ENCODE results near the gene MAP4K2. TPM values are rescaled to one million over a fixed set of nuclear protein-coding genes. Genes with fewer than 3 reads are reported as not detected.
"Not testable (repeated sequence)": the region's sequence is repeated elsewhere in the genome, so short reads cannot be mapped to it uniquely, and the experiment has no call there.

MAP4K2 gene
- total RNA-seq, 1 donor from 2014 or later, result 6.8 TPM

- no peaks in the 10 kb centered on the region for H3K36me3 ChIP-seq (ENCODE audit: control insufficient read depth, insufficient read depth, low read length)
- no peak for DNase-seq (ENCODE audit: low read depth)
- FAIRE-seq, result no peak
- H3K4me3 ChIP-seq (ENCODE audit: low read depth, low read length), result no peak overlapping the region
- H3K27me3 ChIP-seq (ENCODE audit: control insufficient read depth, insufficient read depth, low read length), result no peaks in the 10 kb centered on the region
- TF ChIP-seq, protein P1, sequence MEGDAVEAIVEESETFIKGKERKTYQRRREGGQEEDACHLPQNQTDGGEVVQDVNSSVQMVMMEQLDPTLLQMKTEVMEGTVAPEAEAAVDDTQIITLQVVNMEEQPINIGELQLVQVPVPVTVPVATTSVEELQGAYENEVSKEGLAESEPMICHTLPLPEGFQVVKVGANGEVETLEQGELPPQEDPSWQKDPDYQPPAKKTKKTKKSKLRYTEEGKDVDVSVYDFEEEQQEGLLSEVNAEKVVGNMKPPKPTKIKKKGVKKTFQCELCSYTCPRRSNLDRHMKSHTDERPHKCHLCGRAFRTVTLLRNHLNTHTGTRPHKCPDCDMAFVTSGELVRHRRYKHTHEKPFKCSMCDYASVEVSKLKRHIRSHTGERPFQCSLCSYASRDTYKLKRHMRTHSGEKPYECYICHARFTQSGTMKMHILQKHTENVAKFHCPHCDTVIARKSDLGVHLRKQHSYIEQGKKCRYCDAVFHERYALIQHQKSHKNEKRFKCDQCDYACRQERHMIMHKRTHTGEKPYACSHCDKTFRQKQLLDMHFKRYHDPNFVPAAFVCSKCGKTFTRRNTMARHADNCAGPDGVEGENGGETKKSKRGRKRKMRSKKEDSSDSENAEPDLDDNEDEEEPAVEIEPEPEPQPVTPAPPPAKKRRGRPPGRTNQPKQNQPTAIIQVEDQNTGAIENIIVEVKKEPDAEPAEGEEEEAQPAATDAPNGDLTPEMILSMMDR (IDR thresholded peaks at IDR 0.05; ENCODE audit: insufficient read depth, low read length, severe bottlenecking), result no peak
These were observed 45.3 kb upstream of the MAP4K2 start for GRCh38 chr11:64848214-64848825.

GRCh38 chr11:64846998-64847666 lies 44.1 kb upstream of the MAP4K2 start:
- TF ChIP-seq, protein P1 (IDR thresholded peaks at IDR 0.05; ENCODE audit: insufficient read depth, low read length, severe bottlenecking), result peak; percentile 91
- no peaks in the 10 kb centered on the region for H3K36me3 ChIP-seq (ENCODE audit: control insufficient read depth, insufficient read depth, low read length)
- no peak for FAIRE-seq
- H3K4me3 ChIP-seq (ENCODE audit: low read depth, low read length), result no peak overlapping the region
- peak; percentile 71 for DNase-seq (ENCODE audit: low read depth)
- H3K27me3 ChIP-seq (ENCODE audit: control insufficient read depth, insufficient read depth, low read length), result no peaks in the 10 kb centered on the region

DNA sequence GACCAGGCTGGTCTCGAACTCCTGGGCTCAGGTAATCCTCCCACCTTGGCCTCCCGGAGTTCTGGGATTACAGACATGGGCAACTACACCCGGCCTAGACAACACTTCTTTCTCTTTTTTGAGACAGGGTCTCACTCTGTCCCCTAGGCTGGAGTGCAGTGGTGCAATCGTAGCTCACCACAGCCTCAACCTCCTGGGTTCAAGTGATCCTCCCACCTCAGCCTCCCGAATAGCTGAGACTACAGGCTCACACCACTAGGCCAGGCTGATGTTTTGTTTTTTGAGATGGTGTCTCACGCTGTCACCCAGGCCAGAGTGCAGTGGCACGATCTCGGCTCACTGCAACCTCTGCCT lies 42.7 kb upstream of the MAP4K2 start:
- not testable (repeated sequence) for DNase-seq (ENCODE audit: low read depth); FAIRE-seq; H3K36me3 ChIP-seq (ENCODE audit: control insufficient read depth, insufficient read depth, low read length); H3K4me3 ChIP-seq (ENCODE audit: low read depth, low read length); H3K27me3 ChIP-seq (ENCODE audit: control insufficient read depth, insufficient read depth, low read length)

- Histone ChIP-seq H3K36me3 (ENCODE audit: control insufficient read depth, insufficient read depth, low read length) (peaks cover 3% of the 10 kb centered on the region), H3K27me3 (ENCODE audit: control insufficient read depth, insufficient read depth, low read length) (no peaks in the 10 kb centered on the region), H3K4me3 (ENCODE audit: low read depth, low read length) (peak overlapping the region; percentile 84)
- TF ChIP-seq, protein P1 (IDR thresholded peaks at IDR 0.05; ENCODE audit: insufficient read depth, low read length, severe bottlenecking), result no peak
- no peak for FAIRE-seq
- peak; percentile 10 for DNase-seq (ENCODE audit: low read depth)
These were observed 42.2 kb upstream of the MAP4K2 start for GRCh38 chr11:64845129-64845775.

DNA sequence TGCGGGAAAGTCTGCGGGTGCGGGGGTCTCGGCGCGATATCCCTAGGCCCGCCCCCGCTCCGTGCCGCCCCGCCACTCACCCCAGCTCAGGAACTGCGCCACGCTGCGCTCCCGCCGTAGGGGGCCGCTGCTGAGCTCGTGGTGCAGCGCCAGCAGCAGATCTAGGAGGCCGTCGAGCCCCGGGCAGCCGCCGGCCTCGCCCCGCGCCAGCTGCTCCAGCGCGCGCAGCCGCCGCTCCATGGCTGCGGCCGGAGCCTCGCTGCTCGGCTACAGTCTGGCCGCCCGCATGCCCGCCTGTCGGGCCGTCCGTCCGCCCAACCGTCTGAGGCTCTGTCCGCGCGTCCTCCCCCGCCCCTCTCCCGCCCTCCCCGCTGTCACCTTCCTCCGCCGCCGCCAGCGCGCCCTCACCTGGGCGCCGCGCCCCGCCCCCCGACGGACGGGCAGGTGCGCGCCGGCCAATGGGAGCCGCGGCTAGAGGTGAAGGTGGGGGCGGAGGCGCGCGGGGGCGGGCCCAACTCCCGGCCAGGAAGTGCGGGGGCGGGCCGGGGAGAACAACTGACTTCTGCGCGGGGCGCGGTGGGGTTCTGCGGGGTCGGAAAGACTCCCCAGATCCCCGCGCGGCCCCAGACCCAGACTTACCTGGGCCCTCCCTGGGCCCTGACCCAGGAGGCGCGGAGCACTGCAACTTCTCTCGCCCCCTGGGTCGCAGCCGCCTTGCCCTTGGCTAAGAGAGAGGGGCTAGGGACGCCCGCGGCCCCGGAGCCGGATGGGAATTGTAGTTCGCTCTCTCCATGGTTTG lies 41.5 kb upstream of the MAP4K2 start, which contains the start of gene CDC42BPG:
CDC42BPG (minus strand) TSS at position 324 of the 799 bp plus-strand sequence; CDS start at position 240, 84 bp downstream.
- H3K27me3 ChIP-seq (ENCODE audit: control insufficient read depth, insufficient read depth, low read length), result no peaks in the 10 kb centered on the region
- DNase-seq (ENCODE audit: low read depth), result peak; percentile 55
- TF ChIP-seq, protein P1 (IDR thresholded peaks at IDR 0.05; ENCODE audit: insufficient read depth, low read length, severe bottlenecking), result peak; percentile 75
- H3K4me3 ChIP-seq (ENCODE audit: low read depth, low read length), result peak within 1 kb of the TSS; percentile 84
- no peak for FAIRE-seq
- peaks cover 6% of the 10 kb centered on the region for H3K36me3 ChIP-seq (ENCODE audit: control insufficient read depth, insufficient read depth, low read length)

Measured in bronchial epithelial cell (primary cell).